ENCODE measurements around the gene STRIP1.

Gene STRIP1

GRCh38 chr1:110034451-110035235 lies at the start of gene STRIP1:
TSS of gene STRIP1 (plus strand) at chr1:110034624. CDS start at chr1:110034638, 14 bp downstream.
- peak; percentile 97 for DNase-seq

GRCh38 chr1:109985247-109986053 lies 49.0 kb upstream of the STRIP1 start:
- no peak for DNase-seq

GRCh38 chr1:109986054-109986444 lies 48.4 kb upstream of the STRIP1 start:
- no peak for DNase-seq

GRCh38 chr1:109988349-109988914 lies 46.0 kb upstream of the STRIP1 start:
- DNase-seq: no peak

GRCh38 chr1:109989506-109990301 lies 44.7 kb upstream of the STRIP1 start:
- DNase-seq: no peak

GRCh38 chr1:109990302-109990653 lies 44.1 kb upstream of the STRIP1 start:
- no peak for DNase-seq

- no peak for DNase-seq
These were observed 43.0 kb upstream of the STRIP1 start for GRCh38 chr1:109991400-109991925.

GRCh38 chr1:109993885-109994284 lies 40.5 kb upstream of the STRIP1 start:
- no peak for DNase-seq

- DNase-seq: no peak
These were observed 39.8 kb upstream of the STRIP1 start for GRCh38 chr1:109994654-109995053.

- no peak for DNase-seq
These were observed 38.9 kb upstream of the STRIP1 start for GRCh38 chr1:109995536-109995935.

GRCh38 chr1:109996476-109996875 lies 37.9 kb upstream of the STRIP1 start:
- no peak for DNase-seq

GRCh38 chr1:109997204-109997866 lies 37.1 kb upstream of the STRIP1 start:
- no peak for DNase-seq

- no peak for DNase-seq
These were observed 36.6 kb upstream of the STRIP1 start for GRCh38 chr1:109997867-109998229.

- DNase-seq: no peak
These were observed 31.7 kb upstream of the STRIP1 start for GRCh38 chr1:110002695-110003094.

GRCh38 chr1:110003747-110004428 lies 30.5 kb upstream of the STRIP1 start:
- no peak for DNase-seq

- DNase-seq: no peak
These were observed 29.8 kb upstream of the STRIP1 start for GRCh38 chr1:110004583-110004982.

GRCh38 chr1:110005971-110006370 lies 28.5 kb upstream of the STRIP1 start:
- DNase-seq: no peak

- no peak for DNase-seq
These were observed 27.9 kb upstream of the STRIP1 start for GRCh38 chr1:110006516-110006915.

GRCh38 chr1:110007046-110007830 lies 27.2 kb upstream of the STRIP1 start:
- DNase-seq: no peak

GRCh38 chr1:110008971-110009565 lies 25.4 kb upstream of the STRIP1 start:
- no peak for DNase-seq
